Measurements from ENCODE around the gene ILKAP. TPM values are rescaled to one million over a fixed set of nuclear protein-coding genes. Genes with fewer than 3 reads are reported as not detected.

ILKAP gene
- total RNA-seq, 1 donor from 2014 or later = 26.2 TPM

GRCh38 chr2:238121511-238122286, 81.8 kb downstream of the ILKAP start:
- intact Hi-C loops (cut with DNase I) = no loop called here
- DNase-seq (ENCODE audit: missing footprints) = peak; percentile 53

GRCh38 chr2:238120463-238121298, 82.8 kb downstream of the ILKAP start:
- intact Hi-C loops (cut with DNase I) = no loop called here
- DNase-seq (ENCODE audit: missing footprints) = peak; percentile 67
- ATAC-seq = peak; percentile 50

More at GRCh38 chr2:238121511-238122286, 81.8 kb downstream of the ILKAP start:
- ATAC-seq = no peak

Other genes with a start within 250 kb of the ILKAP start
- gene UBE2F, start 236.7 kb downstream of the ILKAP start, total RNA-seq = 73.3 TPM
- gene SCLY, start 142.7 kb downstream of the ILKAP start, total RNA-seq = 10.8 TPM
- not detected for gene ESPNL, start 103.4 kb downstream of the ILKAP start, total RNA-seq
- 20.6 TPM for gene KLHL30, start 65.0 kb downstream of the ILKAP start, total RNA-seq
- gene ERFE, start 44.7 kb downstream of the ILKAP start, total RNA-seq = 0.51 TPM
- gene HES6, start 36.3 kb upstream of the ILKAP start, total RNA-seq = 4.3 TPM
- gene PER2, start 84.9 kb upstream of the ILKAP start, total RNA-seq = 4.7 TPM
- 11.2 TPM for gene TRAF3IP1, start 116.8 kb upstream of the ILKAP start, total RNA-seq
- gene ASB1, start 223.2 kb upstream of the ILKAP start, total RNA-seq = 57.5 TPM